Caco-2 (cell line): ENCODE data around the gene VGLL1. TPM values are rescaled to one million over a fixed set of nuclear protein-coding genes. Genes with fewer than 3 reads are reported as not detected.

Experiments used
- BruUV-seq: library from RNA; stranded (reverse); fragments of 400-500 nt; replicated peaks from 2 replicates; lab custom pipeline; 2021; lab: Mats Ljungman, UMichigan
- CTCF ChIA-PET: fragments of 300-600 bp; sonication (Branson Sonifier 250); formaldehyde crosslinking; loops from one replicate; lab custom pipeline; 2022; ENCODE audit warnings: antibody characterized with exemption; lab: Charles Lee
- POLR2A ChIA-PET: fragments of 300-600 bp; sonication (Branson Sonifier 250); formaldehyde crosslinking; loops from one replicate; lab custom pipeline; 2022; ENCODE audit warnings: antibody characterized with exemption; lab: Charles Lee
- DNase-seq, 2 experiments: peaks; one replicate each; pipeline versions ENCODE4 v3.0.0 to v3.0.0-alpha.2; 2020 to 2022
- H3K27me3 ChIP-seq: replicated peaks from 2 replicates; pipeline ENCODE4 v1.6.0; 2011; ENCODE audit warnings: low read length; ENCODE audit not compliant: control insufficient read depth, insufficient read depth
- H3K36me3 ChIP-seq: 2 replicates; pipeline ENCODE4 v1.5.1; 2011; ENCODE audit warnings: low read length; ENCODE audit not compliant: control insufficient read depth, insufficient read depth
- H3K4me1 ChIP-seq: fragments of 250-450 bp; sonication (Bioruptor Pico); 2 replicates; pipeline ENCODE4 v1.5.1; 2020; ENCODE audit warnings: mild to moderate bottlenecking
- H3K4me3 ChIP-seq: 2 replicates; pipeline ENCODE4 v1.5.1; 2011; ENCODE audit warnings: low read depth, mild to moderate bottlenecking, control low read depth, low read length
- H3K9me3 ChIP-seq: fragments of 250-450 bp; sonication (Bioruptor Pico); 2 replicates; pipeline ENCODE4 v1.5.1; 2020; ENCODE audit warnings: mild to moderate bottlenecking, moderate library complexity
- H3K27ac Mint-ChIP-seq: one replicate; pipeline ENCODE4 v1.8.0; 2022; ENCODE audit warnings: mixed read lengths; ENCODE audit not compliant: unreplicated experiment
- H3K27me3 Mint-ChIP-seq: one replicate; pipeline ENCODE4 v1.8.0; 2022; ENCODE audit warnings: mixed read lengths; ENCODE audit not compliant: insufficient read depth, unreplicated experiment
- H3K36me3 Mint-ChIP-seq: one replicate; pipeline ENCODE4 v1.8.0; 2022; ENCODE audit warnings: mild to moderate bottlenecking, mixed read lengths; ENCODE audit not compliant: insufficient read depth, unreplicated experiment
- H3K4me1 Mint-ChIP-seq: one replicate; pipeline ENCODE4 v1.8.0; 2022; ENCODE audit warnings: low read depth, mixed read lengths; ENCODE audit not compliant: unreplicated experiment
- H3K4me3 Mint-ChIP-seq: one replicate; pipeline ENCODE4 v1.8.0; 2022; ENCODE audit warnings: mild to moderate bottlenecking, moderate library complexity, mixed read lengths; ENCODE audit not compliant: unreplicated experiment
- H3K9me3 Mint-ChIP-seq: one replicate; pipeline ENCODE4 v1.8.0; 2022; ENCODE audit warnings: mixed read lengths; ENCODE audit not compliant: unreplicated experiment
- CTCF ChIP-seq, 2 experiments: fragments of 200-600 bp in 1 of 2; IDR thresholded peaks; 1 replicate in 1 of 2; 2 replicates in 1 of 2; pipeline versions ENCODE4 v1.5.1 to v1.8.0; 2011 to 2022; ENCODE audit warnings: antibody characterized with exemption in 1 of 2, control low read depth in 1 of 2, inconsistent platforms in 1 of 2, low read depth in 1 of 2, low read length in 1 of 2, mild to moderate bottlenecking in 1 of 2, moderate library complexity in 1 of 2; ENCODE audit not compliant: insufficient read depth in 1 of 2, severe bottlenecking in 1 of 2, unreplicated experiment in 1 of 2
- intact Hi-C: fragments of 100-400 bp; cut with micrococcal nuclease; formaldehyde crosslinking; loops from one replicate; pipeline ENCODE4 v1.10.0; 2022; ENCODE audit not compliant: unreplicated experiment
- total RNA-seq: library from RNA; stranded (reverse); gene quantifications from 2 replicates; pipeline ENCODE4 v1.2.3, GENCODE V29; 2022

Gene VGLL1
- total RNA-seq, 1 experiment from 2014 or later = 49.5 TPM

DNA sequence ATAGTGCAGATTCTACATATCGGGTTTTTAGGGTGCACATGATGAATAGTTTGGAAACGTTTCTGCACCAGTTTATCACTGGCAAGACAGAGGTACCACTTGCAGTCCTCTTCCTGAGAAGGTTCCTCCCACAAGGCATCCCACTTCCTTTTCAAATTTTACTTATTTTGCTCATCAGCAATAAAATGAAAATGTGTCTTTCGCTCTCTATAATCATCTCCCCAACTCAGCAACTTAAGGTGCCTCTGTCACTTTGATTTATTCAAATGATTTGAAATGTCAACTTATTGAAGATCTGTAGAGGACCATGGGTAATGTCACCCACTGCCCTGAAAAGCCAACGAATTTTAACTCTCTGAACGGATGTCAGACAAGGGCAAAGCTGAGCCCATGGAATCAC lies 53.2 kb downstream of the VGLL1 start:
- Histone ChIP-seq H3K4me1 (no peaks in the 10 kb centered on the region), H3K36me3 (no peaks in the 10 kb centered on the region), H3K27me3 (no peaks in the 10 kb centered on the region), H3K4me3 (no peak overlapping the region), H3K9me3 (no peaks in the 10 kb centered on the region)
- H3K4me1 Mint-ChIP-seq = peaks cover 5% of the 10 kb centered on the region
- no peaks in the 10 kb centered on the region for H3K9me3 Mint-ChIP-seq
- H3K27ac Mint-ChIP-seq = no peak overlapping the region
- peaks cover 7% of the 10 kb centered on the region for H3K27me3 Mint-ChIP-seq
- H3K36me3 Mint-ChIP-seq = no peaks in the 10 kb centered on the region
- intact Hi-C loops = no loop called here
- no TSS peak for BruUV-seq
- ChIA-PET CTCF (no interaction called here), POLR2A (no interaction called here)
- no peak for DNase-seq
- no peak for TF ChIP-seq CTCF (IDR thresholded peaks at IDR 0.05; ENCODE audit: insufficient read depth in 1 of 2, low read depth in 1 of 2, low read length in 1 of 2, severe bottlenecking in 1 of 2, unreplicated experiment in 1 of 2)
- no peak overlapping the region for H3K4me3 Mint-ChIP-seq

DNA sequence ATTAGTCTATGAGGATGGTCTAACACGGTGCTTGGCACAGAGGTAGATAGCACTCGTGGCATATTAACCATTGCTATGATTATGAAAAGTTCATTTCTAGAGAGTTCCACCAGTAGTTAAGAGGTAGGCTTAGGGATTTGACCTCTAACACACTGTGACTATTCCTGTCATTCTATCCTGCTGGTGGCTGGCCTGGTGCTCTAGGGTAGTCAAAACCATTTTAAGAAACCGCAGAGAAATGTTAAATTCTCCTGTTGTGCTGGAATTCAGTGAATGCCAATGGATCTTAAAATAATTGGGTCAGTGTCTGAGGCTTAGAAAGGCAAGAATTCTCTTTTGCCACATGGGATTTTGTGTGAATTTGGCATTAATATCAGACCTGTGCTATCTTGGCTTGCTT lies 53.9 kb downstream of the VGLL1 start:
- Mint-ChIP-seq H3K4me1 (peaks cover under 1% of the 10 kb centered on the region), H3K9me3 (no peaks in the 10 kb centered on the region), H3K36me3 (no peaks in the 10 kb centered on the region), H3K27ac (no peak overlapping the region), H3K27me3 (peaks cover 4% of the 10 kb centered on the region), H3K4me3 (no peak overlapping the region)
- TF ChIP-seq CTCF (IDR thresholded peaks at IDR 0.05; ENCODE audit: insufficient read depth in 1 of 2, low read depth in 1 of 2, low read length in 1 of 2, severe bottlenecking in 1 of 2, unreplicated experiment in 1 of 2) = no peak
- H3K27me3 ChIP-seq = no peaks in the 10 kb centered on the region
- ChIA-PET CTCF (no interaction called here), POLR2A (no interaction called here)
- no TSS peak for BruUV-seq
- no peak overlapping the region for H3K4me3 ChIP-seq
- no peaks in the 10 kb centered on the region for H3K36me3 ChIP-seq
- H3K9me3 ChIP-seq = no peaks in the 10 kb centered on the region
- no peaks in the 10 kb centered on the region for H3K4me1 ChIP-seq
- intact Hi-C loops = no loop called here
- DNase-seq = no peak

GRCh38 chrX:136586386-136586785 lies 54.4 kb downstream of the VGLL1 start:
- Mint-ChIP-seq H3K36me3 (no peaks in the 10 kb centered on the region), H3K27me3 (peaks cover 3% of the 10 kb centered on the region), H3K9me3 (no peaks in the 10 kb centered on the region), H3K27ac (no peak overlapping the region), H3K4me3 (no peak overlapping the region), H3K4me1 (no peaks in the 10 kb centered on the region)
- intact Hi-C loops = no loop called here
- no peak for TF ChIP-seq CTCF (IDR thresholded peaks at IDR 0.05; ENCODE audit: insufficient read depth in 1 of 2, low read depth in 1 of 2, low read length in 1 of 2, severe bottlenecking in 1 of 2, unreplicated experiment in 1 of 2)
- no peaks in the 10 kb centered on the region for H3K9me3 ChIP-seq
- no peaks in the 10 kb centered on the region for H3K27me3 ChIP-seq
- H3K4me1 ChIP-seq = no peaks in the 10 kb centered on the region
- ChIA-PET POLR2A (no interaction called here), CTCF (no interaction called here)
- BruUV-seq = no TSS peak
- H3K4me3 ChIP-seq = no peak overlapping the region
- DNase-seq = no peak
- H3K36me3 ChIP-seq = no peaks in the 10 kb centered on the region
